Measurements from ENCODE around the gene MUSK.
"Not testable (repeated sequence)": the region's sequence is repeated elsewhere in the genome, so short reads cannot be mapped to it uniquely, and the experiment has no call there.

GRCh38 chr9:110825129-110825528 is 156.5 kb downstream of the MUSK start:
- not testable (repeated sequence) for TF ChIP-seq POLR2AphosphoS5, CTCF, POLR2A, EP300 (IDR thresholded peaks at IDR 0.05)
